ENCODE data around the gene EN2.

Gene EN2

DNA sequence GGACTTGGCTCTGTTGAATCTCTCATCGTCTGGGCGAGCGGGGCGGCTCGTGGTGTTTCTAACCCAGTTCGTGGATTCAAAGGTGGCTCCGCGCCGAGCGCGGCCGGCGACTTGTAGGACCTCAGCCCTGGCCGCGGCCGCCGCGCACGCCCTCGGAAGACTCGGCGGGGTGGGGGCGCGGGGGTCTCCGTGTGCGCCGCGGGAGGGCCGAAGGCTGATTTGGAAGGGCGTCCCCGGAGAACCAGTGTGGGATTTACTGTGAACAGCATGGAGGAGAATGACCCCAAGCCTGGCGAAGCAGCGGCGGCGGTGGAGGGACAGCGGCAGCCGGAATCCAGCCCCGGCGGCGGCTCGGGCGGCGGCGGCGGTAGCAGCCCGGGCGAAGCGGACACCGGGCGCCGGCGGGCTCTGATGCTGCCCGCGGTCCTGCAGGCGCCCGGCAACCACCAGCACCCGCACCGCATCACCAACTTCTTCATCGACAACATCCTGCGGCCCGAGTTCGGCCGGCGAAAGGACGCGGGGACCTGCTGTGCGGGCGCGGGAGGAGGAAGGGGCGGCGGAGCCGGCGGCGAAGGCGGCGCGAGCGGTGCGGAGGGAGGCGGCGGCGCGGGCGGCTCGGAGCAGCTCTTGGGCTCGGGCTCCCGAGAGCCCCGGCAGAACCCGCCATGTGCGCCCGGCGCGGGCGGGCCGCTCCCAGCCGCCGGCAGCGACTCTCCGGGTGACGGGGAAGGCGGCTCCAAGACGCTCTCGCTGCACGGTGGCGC is at the start of gene EN2:
TSS of gene EN2 (plus strand) at position 19 of the 767 bp plus-strand sequence. CDS start at position 268, 249 bp downstream.
- no peak for DNase-seq (ENCODE audit: low spot score)

GRCh38 chr7:155408651-155409586 is 49.0 kb upstream of the EN2 start:
- DNase-seq (ENCODE audit: low spot score) = no peak

- DNase-seq (ENCODE audit: low spot score) = no peak
Observed at GRCh38 chr7:155409980-155410379, 47.9 kb upstream of the EN2 start.

- DNase-seq (ENCODE audit: low spot score) = no peak
Observed at GRCh38 chr7:155410431-155410830, 47.5 kb upstream of the EN2 start.

- no peak for DNase-seq (ENCODE audit: low spot score)
Observed at GRCh38 chr7:155411718-155412415, 46.1 kb upstream of the EN2 start.

- no peak for DNase-seq (ENCODE audit: low spot score)
Observed at GRCh38 chr7:155412416-155413253, 45.3 kb upstream of the EN2 start.

GRCh38 chr7:155414547-155415492 is 43.1 kb upstream of the EN2 start:
- no peak for DNase-seq (ENCODE audit: low spot score)

- no peak for DNase-seq (ENCODE audit: low spot score)
Observed at GRCh38 chr7:155416646-155417380, 41.1 kb upstream of the EN2 start.

- DNase-seq (ENCODE audit: low spot score) = no peak
Observed at GRCh38 chr7:155418304-155418703, 39.6 kb upstream of the EN2 start.

DNA sequence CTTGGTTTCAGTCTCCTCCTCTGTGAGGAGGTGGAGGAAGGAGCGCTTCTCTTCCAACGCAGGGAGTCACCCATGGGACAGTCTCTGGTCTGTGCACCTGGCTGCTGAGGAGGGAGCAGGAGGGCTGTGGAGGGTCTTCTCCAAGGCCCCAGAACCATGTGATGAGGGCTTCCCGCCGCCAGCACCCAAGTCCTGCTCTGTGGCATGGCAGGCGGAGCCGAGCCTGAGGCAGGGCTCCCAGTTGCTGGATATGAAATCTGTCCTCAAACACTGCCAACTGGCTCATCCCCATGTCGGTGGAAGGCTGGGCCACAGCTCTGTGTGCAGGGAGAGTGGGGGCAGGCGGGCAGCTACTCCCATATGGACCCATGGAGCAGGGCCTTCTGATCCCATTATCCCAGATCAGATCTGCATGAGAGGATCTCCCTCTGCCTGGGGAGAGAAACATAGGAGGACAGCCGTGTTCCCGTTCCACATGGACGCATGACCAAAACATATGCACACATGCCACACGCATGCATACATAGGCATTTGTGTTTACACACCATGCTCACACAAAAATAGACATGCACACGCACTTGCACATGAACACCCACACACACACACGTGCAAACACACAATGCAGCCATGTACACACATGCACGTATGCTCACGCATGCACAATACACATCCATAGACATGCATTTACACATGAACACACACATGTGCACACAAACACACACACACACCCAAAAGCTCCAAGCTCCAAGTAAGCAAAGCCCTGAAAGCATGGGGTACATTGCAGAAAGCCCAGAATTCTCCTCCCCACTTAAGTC is 38.8 kb upstream of the EN2 start:
- DNase-seq (ENCODE audit: low spot score) = no peak

GRCh38 chr7:155420116-155420515 is 37.8 kb upstream of the EN2 start:
- no peak for DNase-seq (ENCODE audit: low spot score)

GRCh38 chr7:155422151-155422550 is 35.8 kb upstream of the EN2 start:
- no peak for DNase-seq (ENCODE audit: low spot score)

- DNase-seq (ENCODE audit: low spot score) = no peak
Observed at GRCh38 chr7:155422599-155423336, 35.2 kb upstream of the EN2 start.

DNA sequence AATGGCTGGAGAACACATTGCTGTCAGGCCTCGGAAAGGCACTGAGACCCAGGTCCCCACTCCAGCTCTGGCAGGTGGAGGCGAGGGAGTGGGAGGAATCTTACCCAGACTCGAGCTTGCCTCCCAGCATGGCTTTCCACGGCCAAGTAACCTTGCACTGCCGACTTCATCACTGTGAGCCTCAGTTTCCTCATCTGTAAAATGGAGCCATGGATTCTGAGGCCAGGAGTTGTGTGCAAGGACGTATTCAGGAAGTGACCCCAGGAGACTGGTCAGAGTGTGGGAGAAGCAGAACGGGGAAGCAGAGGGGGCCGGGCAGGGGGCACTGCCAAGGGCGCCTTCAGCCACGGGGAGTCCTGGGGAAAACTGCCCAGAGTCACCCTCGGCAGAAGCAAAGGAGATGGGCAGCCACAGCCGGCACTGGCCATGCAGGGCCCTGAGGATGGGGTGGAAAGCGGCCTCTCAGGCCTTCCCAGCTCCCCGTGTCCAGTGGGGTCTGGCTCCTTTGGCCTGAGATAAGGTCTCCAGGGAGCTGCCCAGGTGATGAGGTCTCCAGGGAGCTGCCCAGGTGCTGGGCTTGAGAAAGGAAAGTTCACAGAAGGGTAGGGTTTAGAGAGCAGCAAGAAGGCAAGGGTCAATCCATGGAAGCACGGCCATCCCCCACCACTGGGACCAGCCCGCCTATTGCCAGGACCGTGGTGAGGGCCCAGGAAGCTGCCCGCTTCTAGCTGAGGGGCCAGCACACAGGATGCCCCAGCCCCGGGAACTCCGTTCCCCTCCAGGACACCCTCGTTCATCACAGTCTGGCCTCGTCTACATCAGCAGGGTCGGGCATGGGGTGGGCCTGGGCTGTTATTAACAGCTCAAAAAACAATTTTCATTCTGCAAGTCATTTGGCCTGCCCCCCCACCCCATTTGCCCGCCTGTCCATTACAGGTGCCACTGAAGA is 34.3 kb upstream of the EN2 start:
- DNase-seq (ENCODE audit: low spot score) = no peak

DNA sequence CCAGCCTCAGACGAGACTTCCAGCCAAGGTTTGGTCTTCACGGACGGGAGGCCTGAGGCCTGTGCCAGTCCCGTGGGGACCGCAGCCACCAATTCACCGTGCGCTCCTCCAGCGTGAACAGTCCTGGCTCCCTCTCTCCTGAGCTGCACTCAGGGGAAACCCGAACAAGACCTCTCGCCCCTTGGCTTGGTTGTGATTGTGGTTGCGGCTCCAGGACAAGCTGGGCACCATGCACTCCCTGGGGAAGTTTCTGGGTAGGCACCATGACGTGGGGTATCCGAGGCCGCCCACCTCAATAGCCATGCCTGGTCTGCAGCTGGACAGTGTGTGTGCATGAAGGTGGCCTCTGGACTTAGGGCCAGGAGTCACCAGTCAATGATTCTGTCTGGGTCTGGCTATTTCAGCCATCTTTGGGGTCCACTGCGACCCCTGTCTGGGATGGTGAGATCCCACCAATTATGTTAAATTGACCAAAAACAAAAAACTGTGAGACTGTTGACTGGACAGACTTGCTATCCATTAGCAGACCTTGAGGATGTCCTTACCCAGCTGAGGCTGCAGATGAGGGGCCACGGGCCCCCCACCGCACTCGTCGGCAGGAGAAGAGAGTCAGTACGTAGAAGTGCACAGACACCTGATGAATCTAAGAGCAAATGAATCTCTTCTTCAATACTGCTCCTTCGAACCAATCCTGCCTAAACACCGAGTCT is 33.5 kb upstream of the EN2 start:
- DNase-seq (ENCODE audit: low spot score) = no peak

DNA sequence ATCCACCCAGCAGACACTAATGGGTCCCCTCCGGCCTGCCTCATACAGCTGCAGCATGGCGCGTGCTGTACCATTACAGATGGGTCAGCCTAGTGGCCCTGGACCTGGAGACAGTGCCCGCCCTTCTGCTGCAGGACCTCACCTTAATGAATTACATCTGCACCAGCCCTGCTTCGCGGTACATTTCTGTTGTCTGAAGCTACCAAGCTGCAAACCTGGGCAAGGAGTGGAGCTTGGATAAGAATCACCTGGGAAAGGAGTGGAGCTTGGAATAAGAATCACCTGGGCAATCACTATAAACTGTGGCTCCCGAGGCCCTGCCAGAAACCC is 33.0 kb upstream of the EN2 start:
- DNase-seq (ENCODE audit: low spot score) = no peak
